GM18517 (cell line): ENCODE results near the gene ZNF471.
A peak's percentile ranks its signal among the peaks of the same experiment; 100 is the strongest.

Experiments
- ATAC-seq: cut with Tn5 transposase; IDR thresholded peaks from one replicate; pipeline ENCODE4 v1.9.1; 2021; ENCODE audit warnings: mild to moderate bottlenecking, moderate library complexity; ENCODE audit not compliant: unreplicated experiment

ZNF471 gene

GRCh38 chr19:56507446-56508289 lies at the start of gene ZNF471:
Gene ZNF471, plus strand, starts transcription at chr19:56507855. Its CDS starts 3,717 bp downstream, at chr19:56511572.
- no peak for ATAC-seq

- no peak for ATAC-seq
Measured at GRCh38 chr19:56474308-56474707, 33.3 kb upstream of the ZNF471 start.

- ATAC-seq: no peak
Measured at GRCh38 chr19:56476093-56476492, 31.6 kb upstream of the ZNF471 start.

DNA sequence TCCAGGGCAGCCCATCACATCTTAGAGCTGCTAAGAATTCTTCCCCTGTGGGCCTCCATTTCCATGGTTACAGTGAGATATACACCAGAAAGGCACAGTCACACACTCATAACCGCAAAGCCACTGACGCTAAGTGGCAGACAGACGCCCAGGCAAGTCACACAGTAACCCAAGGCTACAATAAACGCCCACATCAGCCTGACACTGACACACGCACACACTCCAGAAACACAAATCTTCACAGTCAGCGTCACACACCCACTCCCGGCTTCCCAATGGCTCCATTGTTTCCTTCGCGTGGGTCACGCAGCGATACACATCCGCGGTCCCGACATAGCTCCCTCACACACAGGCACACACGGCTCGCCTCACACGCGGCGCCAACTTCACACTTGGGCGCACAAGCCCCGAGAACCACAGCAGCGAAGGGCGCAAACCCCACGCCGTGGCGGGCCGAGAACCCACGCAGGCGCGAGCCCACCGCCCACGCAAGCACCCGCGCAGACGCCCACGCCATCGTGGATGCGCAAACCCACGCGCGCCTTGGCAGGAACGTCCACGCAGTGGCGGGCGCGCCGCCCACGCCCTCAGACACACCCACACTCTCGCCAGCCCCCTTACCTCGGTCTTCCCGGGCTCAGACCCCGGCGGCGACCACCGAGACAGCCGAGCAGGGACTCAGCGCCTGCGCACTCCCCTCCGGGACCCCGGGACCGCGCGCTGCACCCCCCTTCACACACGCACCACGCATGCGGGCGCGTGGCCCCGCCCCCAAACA lies 30.8 kb upstream of the ZNF471 start, which contains the start of gene ZNF667:
Gene ZNF667, minus strand, starts transcription at position 695 of the 778 bp plus-strand sequence. CDS start 14,975 bp downstream, outside the sequence.
- ATAC-seq: no peak

DNA sequence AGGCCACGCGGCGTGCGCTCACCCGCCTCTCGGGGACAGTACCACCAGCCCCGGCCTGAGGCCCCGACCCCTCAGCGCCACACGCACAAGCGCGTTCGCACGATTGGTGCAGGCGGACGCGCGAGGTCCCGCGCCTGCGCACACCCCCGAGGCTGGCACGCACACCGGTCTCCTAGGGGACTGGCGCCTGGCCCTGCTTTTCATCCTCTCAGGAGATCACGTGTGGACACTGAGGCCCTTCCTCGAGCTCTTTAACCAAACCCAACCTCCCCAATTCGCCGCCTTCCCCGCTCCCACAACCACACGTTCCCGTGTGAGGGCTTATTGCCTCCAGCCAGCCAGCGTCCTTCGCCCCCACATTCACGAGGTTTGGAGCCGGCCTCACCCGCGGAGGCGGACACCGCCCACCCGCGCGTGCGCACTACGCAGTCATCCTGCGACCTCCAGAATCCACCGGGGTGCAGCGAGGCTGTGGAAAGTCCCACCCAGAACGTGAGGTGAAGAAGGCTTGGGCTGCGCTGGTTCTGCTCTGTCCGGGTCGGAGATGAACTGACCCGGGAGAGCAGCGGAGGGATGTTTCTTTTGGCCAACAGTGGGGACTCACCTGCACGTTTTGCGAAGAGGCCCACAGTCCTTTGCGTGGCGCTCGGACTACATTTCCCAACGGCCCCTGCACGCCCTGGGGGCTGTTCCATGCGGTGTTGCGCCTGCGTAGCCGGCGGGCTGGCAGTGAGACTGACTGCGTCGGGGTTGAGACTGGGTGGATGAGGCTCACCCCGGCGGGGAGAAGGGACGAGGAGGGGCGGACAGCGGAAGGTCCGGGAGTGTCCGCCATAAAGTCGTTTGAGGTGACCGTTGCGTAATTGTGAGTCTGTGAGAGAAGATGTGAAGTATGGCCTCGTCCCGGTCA lies 30.0 kb upstream of the ZNF471 start:
- no peak for ATAC-seq

- ATAC-seq: no peak
Measured at GRCh38 chr19:56491399-56491798, 16.3 kb upstream of the ZNF471 start.

GRCh38 chr19:56504581-56504980 lies 3.1 kb upstream of the ZNF471 start:
- no peak for ATAC-seq

GRCh38 chr19:56508290-56508778 lies 679 bp downstream of the ZNF471 start:
- no peak for ATAC-seq

DNA sequence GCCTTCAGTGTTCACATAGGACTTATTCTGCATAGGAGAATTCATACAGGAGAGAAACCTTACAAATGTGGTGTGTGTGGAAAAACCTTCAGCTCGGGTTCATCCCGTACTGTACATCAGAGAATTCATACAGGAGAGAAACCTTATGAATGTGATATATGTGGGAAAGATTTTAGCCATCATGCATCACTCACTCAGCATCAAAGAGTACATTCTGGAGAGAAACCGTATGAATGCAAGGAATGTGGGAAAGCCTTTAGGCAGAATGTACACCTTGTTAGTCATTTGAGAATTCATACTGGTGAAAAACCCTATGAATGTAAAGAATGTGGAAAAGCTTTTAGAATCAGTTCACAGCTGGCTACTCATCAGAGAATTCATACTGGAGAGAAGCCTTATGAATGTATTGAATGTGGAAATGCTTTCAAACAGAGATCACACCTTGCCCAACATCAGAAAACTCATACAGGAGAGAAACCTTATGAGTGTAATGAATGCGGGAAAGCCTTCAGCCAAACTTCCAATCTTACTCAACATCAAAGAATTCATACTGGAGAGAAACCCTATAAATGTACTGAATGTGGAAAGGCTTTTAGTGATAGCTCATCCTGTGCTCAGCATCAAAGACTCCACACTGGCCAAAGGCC lies 17.7 kb downstream of the ZNF471 start:
- no peak for ATAC-seq

- ATAC-seq: no peak
Measured at GRCh38 chr19:56537442-56537841, 29.8 kb downstream of the ZNF471 start.

DNA sequence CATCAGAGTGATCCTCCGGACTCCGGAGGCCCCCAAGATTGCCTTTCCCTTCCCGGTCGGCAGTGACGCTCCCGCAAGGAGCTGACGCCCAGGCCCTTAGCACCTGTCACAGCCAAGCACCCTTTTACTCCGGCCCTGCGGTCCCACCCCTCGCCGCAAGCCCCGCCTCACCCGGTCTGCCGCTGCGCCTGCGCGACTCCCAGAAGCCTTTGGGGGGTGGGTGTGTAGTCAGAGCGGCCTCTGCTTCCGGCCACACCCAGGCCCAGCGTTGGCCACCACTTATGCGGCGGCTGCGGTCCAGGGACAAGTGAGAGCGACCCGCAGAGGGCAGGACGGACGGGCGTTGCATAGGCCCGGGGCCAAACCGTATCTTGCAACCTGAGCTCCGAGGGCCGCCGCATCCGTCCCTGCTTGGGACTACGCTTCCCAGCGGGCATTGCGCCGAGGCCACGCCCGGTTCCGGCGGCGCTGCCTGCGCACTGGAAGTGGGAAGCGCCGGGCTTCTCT lies 30.7 kb downstream of the ZNF471 start:
- no peak for ATAC-seq

- ATAC-seq: no peak
Measured at GRCh38 chr19:56538761-56539263, 31.2 kb downstream of the ZNF471 start, which contains the start of gene ZFP28. Gene ZFP28, plus strand, starts transcription at chr19:56538948. Its CDS starts 71 bp downstream, at chr19:56539019.

- ATAC-seq: no peak
Measured at GRCh38 chr19:56543776-56544175, 36.1 kb downstream of the ZNF471 start.

- ATAC-seq: no peak
Measured at GRCh38 chr19:56547535-56547934, 39.9 kb downstream of the ZNF471 start.

DNA sequence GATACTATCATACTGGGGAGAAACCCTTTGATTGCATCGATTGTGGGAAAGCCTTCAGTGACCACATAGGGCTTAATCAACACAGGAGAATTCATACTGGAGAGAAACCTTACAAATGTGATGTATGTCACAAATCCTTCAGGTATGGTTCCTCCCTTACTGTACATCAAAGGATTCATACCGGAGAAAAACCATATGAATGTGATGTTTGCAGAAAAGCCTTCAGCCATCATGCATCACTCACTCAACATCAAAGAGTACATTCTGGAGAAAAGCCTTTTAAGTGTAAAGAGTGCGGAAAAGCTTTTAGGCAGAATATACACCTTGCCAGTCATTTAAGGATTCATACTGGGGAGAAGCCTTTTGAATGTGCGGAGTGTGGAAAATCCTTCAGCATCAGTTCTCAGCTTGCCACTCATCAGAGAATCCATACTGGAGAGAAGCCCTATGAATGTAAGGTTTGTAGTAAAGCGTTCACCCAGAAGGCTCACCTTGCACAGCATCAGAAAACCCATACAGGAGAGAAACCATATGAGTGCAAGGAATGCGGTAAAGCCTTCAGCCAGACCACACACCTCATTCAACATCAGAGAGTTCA lies 46.7 kb downstream of the ZNF471 start:
- ATAC-seq: no peak

- no peak for ATAC-seq
Measured at GRCh38 chr19:56562766-56563165, 55.1 kb downstream of the ZNF471 start.

DNA sequence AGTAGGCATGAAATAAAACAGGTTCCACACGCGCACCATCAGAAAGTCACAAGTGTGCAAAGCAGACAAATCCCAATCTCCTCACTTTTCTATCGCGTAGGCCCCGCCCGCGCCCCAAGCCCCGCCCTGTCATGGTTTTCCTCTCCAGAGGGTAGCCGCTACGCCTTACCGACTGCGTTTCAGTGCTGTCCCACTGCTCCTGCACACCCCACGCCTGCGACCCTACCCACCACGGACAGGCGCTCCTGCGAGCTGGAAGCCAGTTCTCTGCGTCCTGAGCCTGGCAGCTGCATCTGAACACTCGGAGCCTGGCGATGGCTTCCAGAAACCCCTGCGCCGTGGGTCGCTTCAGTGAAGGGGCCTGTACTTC lies 59.2 kb downstream of the ZNF471 start:
- peak; percentile 33 for ATAC-seq

DNA sequence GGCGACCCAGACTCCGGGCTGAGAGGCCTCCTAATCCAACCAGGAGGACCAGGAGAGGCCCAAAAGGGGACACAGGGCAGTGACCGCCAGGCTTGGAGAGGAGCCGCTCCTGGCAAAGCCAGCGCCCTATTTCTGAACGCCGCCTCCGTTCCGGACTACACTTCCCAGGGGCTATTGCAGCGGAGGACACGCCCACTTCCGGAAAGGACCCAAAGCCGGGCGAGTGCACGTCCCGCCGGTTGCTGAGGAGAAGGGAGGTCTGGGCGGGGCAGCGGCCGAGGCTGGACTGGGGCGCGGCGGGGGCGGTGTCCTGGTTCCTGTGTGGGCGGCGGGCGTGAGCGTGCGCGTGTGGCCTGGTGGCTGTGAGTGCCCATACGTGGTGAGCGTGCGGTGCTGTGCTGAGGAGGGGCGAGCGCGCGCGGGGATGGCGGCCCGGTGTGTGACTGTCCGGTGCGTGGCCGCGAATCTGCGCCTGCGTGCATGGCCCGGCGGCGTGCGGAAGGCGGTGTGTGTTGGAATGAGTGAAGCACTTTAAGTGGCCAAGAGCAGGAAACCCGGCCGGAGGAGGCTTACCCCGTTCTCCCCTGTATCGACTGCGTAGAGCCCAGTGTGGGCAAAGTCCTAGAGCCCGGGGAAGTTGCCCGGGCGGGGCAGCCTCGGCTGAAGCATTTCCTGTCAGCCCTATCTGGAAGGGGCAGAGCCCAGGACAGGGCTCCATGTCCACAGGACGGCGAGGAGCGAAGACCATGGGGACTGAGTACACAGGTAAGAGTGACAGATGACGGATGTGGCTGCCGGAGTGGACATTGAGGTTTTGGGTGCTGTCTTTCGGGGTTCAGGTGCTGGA lies 59.8 kb downstream of the ZNF471 start, which contains the start of gene ZNF470:
Gene ZNF470, plus strand, starts transcription at position 195 of the 847 bp plus-strand sequence. CDS start 2,844 bp downstream, outside the sequence.
- ATAC-seq: peak; percentile 88
